Neural progenitor cell (in vitro differentiated cells): Measurements from ENCODE around the gene PTPRT. TPM values are rescaled to one million over a fixed set of nuclear protein-coding genes. Genes with fewer than 3 reads are reported as not detected.

Experiments used
- DNase-seq: peaks from one replicate; pipeline ENCODE4 v3.0.0-alpha.2; 2016; ENCODE audit warnings: low spot score
- H2AFZ ChIP-seq: fragments of 200-600 bp; sonication (generic); replicated peaks from 2 replicates; pipeline ENCODE4 v1.6.1; 2016; ENCODE audit warnings: antibody characterized with exemption
- H3F3A ChIP-seq: fragments of 200-600 bp; sonication (generic); 2 replicates; pipeline ENCODE4 v1.6.1; 2016; ENCODE audit warnings: antibody characterized with exemption, low read depth
- H3K27ac ChIP-seq: fragments of 200-600 bp; sonication (generic); 2 replicates; pipeline ENCODE4 v1.5.1; 2016; ENCODE audit warnings: mild to moderate bottlenecking
- H3K27me3 ChIP-seq: fragments of 200-600 bp; sonication (generic); 2 replicates; pipeline ENCODE4 v1.6.1; 2016; ENCODE audit warnings: mild to moderate bottlenecking, moderate library complexity
- H3K36me3 ChIP-seq: fragments of 200-600 bp; sonication (generic); 2 replicates; pipeline ENCODE4 v1.5.1; 2016
- H3K4me1 ChIP-seq: fragments of 200-600 bp; sonication (generic); 2 replicates; pipeline ENCODE4 v1.6.1; 2016; ENCODE audit warnings: mixed run types
- H3K4me2 ChIP-seq: fragments of 200-600 bp; sonication (generic); 2 replicates; pipeline ENCODE4 v1.6.1; 2016
- H3K4me3 ChIP-seq: fragments of 200-600 bp; sonication (generic); 2 replicates; pipeline ENCODE4 v1.5.1; 2016
- H3K79me2 ChIP-seq: fragments of 200-600 bp; sonication (generic); 2 replicates; pipeline ENCODE4 v1.6.1; 2016; ENCODE audit warnings: low read depth
- H3K9ac ChIP-seq: fragments of 200-600 bp; sonication (generic); 2 replicates; pipeline ENCODE4 v1.6.1; 2016
- H3K9me3 ChIP-seq: fragments of 200-600 bp; sonication (generic); 2 replicates; pipeline ENCODE4 v1.5.1; 2016; ENCODE audit warnings: low read depth
- H4K20me1 ChIP-seq: fragments of 200-600 bp; sonication (generic); 2 replicates; pipeline ENCODE4 v1.6.1; 2016; ENCODE audit warnings: low read depth
- H3K27ac Mint-ChIP-seq: 3 replicates; pipeline ENCODE4 v1.8.0; 2021; ENCODE audit warnings: mixed read lengths
- H3K27me3 Mint-ChIP-seq: 2 replicates; pipeline ENCODE4 v1.8.0; 2022; ENCODE audit warnings: low read depth, mild to moderate bottlenecking, inconsistent platforms, moderate library complexity, mixed read lengths; ENCODE audit not compliant: insufficient read depth
- H3K36me3 Mint-ChIP-seq: 3 replicates; pipeline ENCODE4 v1.8.0; 2021; ENCODE audit warnings: mixed read lengths
- H3K4me1 Mint-ChIP-seq: 3 replicates; pipeline ENCODE4 v1.8.0; 2021; ENCODE audit warnings: mixed read lengths
- H3K4me3 Mint-ChIP-seq: 3 replicates; pipeline ENCODE4 v1.8.0; 2021; ENCODE audit warnings: mild to moderate bottlenecking, moderate library complexity, mixed read lengths
- H3K9me3 Mint-ChIP-seq: 3 replicates; pipeline ENCODE4 v1.8.0; 2020; ENCODE audit warnings: mixed read lengths
- EZH2 ChIP-seq: fragments of 200-600 bp; sonication (generic); IDR thresholded peaks from 2 replicates; pipeline ENCODE4 v1.6.1; 2017; ENCODE audit warnings: antibody characterized with exemption, mild to moderate bottlenecking, moderate library complexity
- EZH2phosphoT487 ChIP-seq: fragments of 200-600 bp; sonication (generic); IDR thresholded peaks from 2 replicates; pipeline ENCODE4 v1.6.1; 2017; ENCODE audit warnings: antibody characterized with exemption
- total RNA-seq: library from RNA; depleted of rRNA; stranded (reverse); fragments of >200 nt; gene quantifications from 2 replicates; pipeline ENCODE4 v1.2.3, GENCODE V29; 2015; ENCODE audit warnings: low replicate concordance
- TF ChIP-seq, protein P1 (sequence below): fragments of 200-600 bp; sonication (generic); IDR thresholded peaks from 2 replicates; pipeline ENCODE4 v1.5.1; 2017; ENCODE audit warnings: antibody characterized with exemption, mild to moderate bottlenecking

Gene PTPRT
- total RNA-seq, 1 donor from 2014 or later: 1.1 TPM

DNA sequence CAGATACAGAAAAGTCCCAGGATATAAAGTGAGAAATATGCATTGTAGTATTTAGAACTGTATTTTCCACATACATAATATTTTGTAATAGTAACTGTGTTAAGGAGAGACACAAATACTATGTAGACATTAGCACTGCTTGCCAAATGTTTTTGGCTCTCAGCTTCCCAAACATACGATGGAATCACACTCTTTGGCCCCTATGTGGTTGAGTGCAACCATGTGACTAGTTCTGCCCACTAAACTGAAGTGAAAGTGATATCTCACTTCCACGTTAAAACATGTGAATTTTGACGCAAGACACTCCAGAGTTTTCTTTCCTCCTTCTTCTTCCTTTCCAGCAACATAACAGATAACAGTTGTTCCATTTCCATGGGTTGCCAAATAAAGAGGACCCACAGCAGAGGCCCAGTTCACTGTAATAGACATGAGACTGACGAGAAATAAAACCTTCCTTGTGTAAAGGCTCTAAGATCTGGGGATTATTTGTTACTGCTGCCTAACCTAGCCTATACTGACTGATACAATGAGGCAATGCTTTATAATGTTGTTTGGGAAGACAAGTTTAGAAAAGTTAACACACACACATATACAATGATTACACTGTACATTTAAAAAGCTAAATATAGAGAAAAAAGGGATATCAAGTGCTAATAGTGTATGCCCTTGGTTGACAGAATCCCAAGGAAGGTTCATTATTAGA lies 97.2 kb downstream of the PTPRT start:
- Histone ChIP-seq H3K27ac (no peak overlapping the region), H3F3A (no peaks in the 10 kb centered on the region), H3K79me2 (no peaks in the 10 kb centered on the region), H3K4me2 (no peak overlapping the region), H2AFZ (no peak overlapping the region), H3K4me3 (no peak overlapping the region), H3K27me3 (no peaks in the 10 kb centered on the region), H4K20me1 (no peaks in the 10 kb centered on the region), H3K4me1 (peaks cover 4% of the 10 kb centered on the region), H3K9me3 (no peaks in the 10 kb centered on the region), H3K36me3 (no peaks in the 10 kb centered on the region), H3K9ac (no peak overlapping the region)
- Mint-ChIP-seq H3K27me3 (peaks cover 4% of the 10 kb centered on the region), H3K9me3 (peaks cover 3% of the 10 kb centered on the region), H3K27ac (no peak overlapping the region), H3K4me3 (no peak overlapping the region), H3K4me1 (peaks cover 9% of the 10 kb centered on the region), H3K36me3 (no peaks in the 10 kb centered on the region)
- TF ChIP-seq EZH2phosphoT487: no peak
- no peak for TF ChIP-seq EZH2
- TF ChIP-seq, protein P1, sequence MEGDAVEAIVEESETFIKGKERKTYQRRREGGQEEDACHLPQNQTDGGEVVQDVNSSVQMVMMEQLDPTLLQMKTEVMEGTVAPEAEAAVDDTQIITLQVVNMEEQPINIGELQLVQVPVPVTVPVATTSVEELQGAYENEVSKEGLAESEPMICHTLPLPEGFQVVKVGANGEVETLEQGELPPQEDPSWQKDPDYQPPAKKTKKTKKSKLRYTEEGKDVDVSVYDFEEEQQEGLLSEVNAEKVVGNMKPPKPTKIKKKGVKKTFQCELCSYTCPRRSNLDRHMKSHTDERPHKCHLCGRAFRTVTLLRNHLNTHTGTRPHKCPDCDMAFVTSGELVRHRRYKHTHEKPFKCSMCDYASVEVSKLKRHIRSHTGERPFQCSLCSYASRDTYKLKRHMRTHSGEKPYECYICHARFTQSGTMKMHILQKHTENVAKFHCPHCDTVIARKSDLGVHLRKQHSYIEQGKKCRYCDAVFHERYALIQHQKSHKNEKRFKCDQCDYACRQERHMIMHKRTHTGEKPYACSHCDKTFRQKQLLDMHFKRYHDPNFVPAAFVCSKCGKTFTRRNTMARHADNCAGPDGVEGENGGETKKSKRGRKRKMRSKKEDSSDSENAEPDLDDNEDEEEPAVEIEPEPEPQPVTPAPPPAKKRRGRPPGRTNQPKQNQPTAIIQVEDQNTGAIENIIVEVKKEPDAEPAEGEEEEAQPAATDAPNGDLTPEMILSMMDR: no peak
- no peak for DNase-seq

DNA sequence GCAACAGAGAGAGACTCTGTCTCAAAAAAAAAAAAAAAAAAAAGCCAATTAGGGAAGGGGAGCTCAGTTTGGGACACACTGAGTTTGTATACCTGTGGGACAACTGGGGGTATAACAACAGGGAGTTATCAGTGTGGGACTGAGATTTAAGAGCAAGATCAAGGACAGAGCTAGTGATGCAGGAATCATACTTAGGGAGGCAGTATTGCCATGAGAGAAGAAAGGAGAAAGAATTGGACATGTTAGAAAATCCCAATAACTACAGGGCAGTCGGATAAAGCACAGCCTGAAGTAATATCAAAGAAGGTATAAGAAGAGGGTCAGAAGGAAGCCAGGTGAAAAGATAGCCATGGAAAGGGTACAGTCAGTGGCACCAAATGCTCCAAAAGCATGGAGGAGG lies 121.2 kb downstream of the PTPRT start:
- H2AFZ ChIP-seq: no peak overlapping the region
- H3F3A ChIP-seq: no peaks in the 10 kb centered on the region
- no peaks in the 10 kb centered on the region for H3K4me1 Mint-ChIP-seq
- H3K4me1 ChIP-seq: no peaks in the 10 kb centered on the region
- no peak overlapping the region for H3K4me3 Mint-ChIP-seq
- H3K27me3 ChIP-seq: no peaks in the 10 kb centered on the region
- H3K79me2 ChIP-seq: no peaks in the 10 kb centered on the region
- H3K9me3 Mint-ChIP-seq: peaks cover 2% of the 10 kb centered on the region
- H4K20me1 ChIP-seq: no peaks in the 10 kb centered on the region
- no peak overlapping the region for H3K9ac ChIP-seq
- no peak overlapping the region for H3K4me2 ChIP-seq
- no peak for DNase-seq
- no peaks in the 10 kb centered on the region for H3K36me3 Mint-ChIP-seq
- H3K27ac Mint-ChIP-seq: no peak overlapping the region
- no peak overlapping the region for H3K4me3 ChIP-seq
- H3K27ac ChIP-seq: no peak overlapping the region
- TF ChIP-seq, protein P1: no peak
- TF ChIP-seq EZH2 (no peak), EZH2phosphoT487 (no peak)
- no peaks in the 10 kb centered on the region for H3K27me3 Mint-ChIP-seq
- no peaks in the 10 kb centered on the region for H3K9me3 ChIP-seq
- no peaks in the 10 kb centered on the region for H3K36me3 ChIP-seq

DNA sequence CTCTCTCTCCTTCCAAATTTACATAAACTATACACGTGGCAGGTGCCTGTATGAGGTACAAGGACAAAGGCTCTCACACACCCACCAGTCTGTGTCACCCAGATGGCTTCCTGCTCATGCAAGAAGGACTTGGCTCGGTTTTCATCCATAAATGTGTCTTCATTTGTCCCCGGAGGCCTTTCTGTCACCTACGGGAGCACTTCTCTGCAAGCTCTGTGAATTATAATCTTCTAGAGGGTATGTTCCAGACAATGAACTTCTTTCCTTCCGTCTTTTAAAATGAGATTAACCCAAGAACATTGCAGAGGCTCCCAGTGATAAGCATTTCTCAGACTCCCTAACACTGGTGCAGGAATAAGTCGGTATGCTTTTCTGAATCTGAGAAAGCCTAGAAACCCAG lies 123.6 kb downstream of the PTPRT start:
- Histone ChIP-seq H3K27me3 (no peaks in the 10 kb centered on the region), H3K4me1 (no peaks in the 10 kb centered on the region), H3K36me3 (no peaks in the 10 kb centered on the region), H4K20me1 (no peaks in the 10 kb centered on the region), H3K4me3 (no peak overlapping the region), H3K9ac (no peak overlapping the region), H3K4me2 (no peak overlapping the region), H2AFZ (no peak overlapping the region), H3F3A (no peaks in the 10 kb centered on the region), H3K79me2 (no peaks in the 10 kb centered on the region), H3K9me3 (no peaks in the 10 kb centered on the region), H3K27ac (no peak overlapping the region)
- H3K9me3 Mint-ChIP-seq: peaks cover 2% of the 10 kb centered on the region
- no peaks in the 10 kb centered on the region for H3K36me3 Mint-ChIP-seq
- DNase-seq: no peak
- no peak overlapping the region for H3K27ac Mint-ChIP-seq
- TF ChIP-seq EZH2phosphoT487 (no peak), EZH2 (no peak)
- TF ChIP-seq, protein P1: no peak
- no peak overlapping the region for H3K4me3 Mint-ChIP-seq
- H3K4me1 Mint-ChIP-seq: no peaks in the 10 kb centered on the region
- peaks cover 6% of the 10 kb centered on the region for H3K27me3 Mint-ChIP-seq
